ENCODE data around the gene SYPL2.

DNA sequence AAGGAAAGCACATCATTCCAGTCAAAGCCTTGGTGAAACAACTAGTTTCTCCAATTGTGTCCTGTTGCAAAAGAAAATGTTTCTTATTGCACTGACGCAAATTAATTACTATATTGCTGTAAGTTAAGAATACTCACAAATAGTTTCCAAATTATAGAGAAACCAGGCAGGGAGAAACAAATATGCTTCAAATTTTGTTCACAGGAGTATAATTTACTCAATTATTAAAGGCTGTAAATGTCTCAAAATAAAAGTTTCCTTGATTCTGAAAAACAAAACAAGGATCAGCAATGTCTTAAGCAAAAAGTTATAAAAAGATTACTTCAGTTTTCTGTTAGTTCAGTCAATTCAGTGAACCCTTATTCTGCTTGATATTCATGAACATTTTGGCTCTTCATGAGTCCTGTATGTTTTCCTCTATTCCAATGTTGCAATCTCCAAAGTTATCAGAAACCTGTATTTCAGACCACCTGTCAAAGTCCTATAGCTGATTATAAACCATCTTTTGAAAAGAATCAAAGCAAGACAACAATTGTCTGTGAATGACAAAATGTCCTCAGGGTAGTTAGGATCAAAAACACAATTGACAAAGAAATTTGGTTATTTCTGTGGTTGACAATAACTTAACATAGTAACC is 11.7 kb upstream of the SYPL2 start:
- TF ChIP-seq, protein P1, sequence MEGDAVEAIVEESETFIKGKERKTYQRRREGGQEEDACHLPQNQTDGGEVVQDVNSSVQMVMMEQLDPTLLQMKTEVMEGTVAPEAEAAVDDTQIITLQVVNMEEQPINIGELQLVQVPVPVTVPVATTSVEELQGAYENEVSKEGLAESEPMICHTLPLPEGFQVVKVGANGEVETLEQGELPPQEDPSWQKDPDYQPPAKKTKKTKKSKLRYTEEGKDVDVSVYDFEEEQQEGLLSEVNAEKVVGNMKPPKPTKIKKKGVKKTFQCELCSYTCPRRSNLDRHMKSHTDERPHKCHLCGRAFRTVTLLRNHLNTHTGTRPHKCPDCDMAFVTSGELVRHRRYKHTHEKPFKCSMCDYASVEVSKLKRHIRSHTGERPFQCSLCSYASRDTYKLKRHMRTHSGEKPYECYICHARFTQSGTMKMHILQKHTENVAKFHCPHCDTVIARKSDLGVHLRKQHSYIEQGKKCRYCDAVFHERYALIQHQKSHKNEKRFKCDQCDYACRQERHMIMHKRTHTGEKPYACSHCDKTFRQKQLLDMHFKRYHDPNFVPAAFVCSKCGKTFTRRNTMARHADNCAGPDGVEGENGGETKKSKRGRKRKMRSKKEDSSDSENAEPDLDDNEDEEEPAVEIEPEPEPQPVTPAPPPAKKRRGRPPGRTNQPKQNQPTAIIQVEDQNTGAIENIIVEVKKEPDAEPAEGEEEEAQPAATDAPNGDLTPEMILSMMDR (IDR thresholded peaks at IDR 0.05): no peak
- no peak for TF ChIP-seq POLR2AphosphoS5 (IDR thresholded peaks at IDR 0.05)

All from stomach (tissue), 4 donors.